Hepatocyte (in vitro differentiated cells): ENCODE measurements around the gene SNX24. TPM values are rescaled to one million over a fixed set of nuclear protein-coding genes. Genes with fewer than 3 reads are reported as not detected.
A peak's percentile ranks its signal among the peaks of the same experiment; 100 is the strongest.

ENCODE experiments used
- DNase-seq: peaks from one replicate; pipeline ENCODE4 v3.0.0-alpha.2; 2016; ENCODE audit warnings: low spot score
- H2AFZ ChIP-seq: fragments of 200-600 bp; sonication (generic); 2 replicates; pipeline ENCODE4 v1.6.0; 2016; ENCODE audit warnings: antibody characterized with exemption, mild to moderate bottlenecking
- H3K27ac ChIP-seq: fragments of 200-600 bp; sonication (generic); 2 replicates; pipeline ENCODE4 v1.5.1; 2016; ENCODE audit warnings: mild to moderate bottlenecking
- H3K27me3 ChIP-seq: fragments of 200-600 bp; sonication (generic); 2 replicates; pipeline ENCODE4 v1.6.1; 2016
- H3K36me3 ChIP-seq: fragments of 200-600 bp; sonication (generic); replicated peaks from 2 replicates; pipeline ENCODE4 v1.5.1; 2016; ENCODE audit warnings: low read depth; ENCODE audit not compliant: insufficient read depth
- H3K4me1 ChIP-seq: fragments of 200-600 bp; sonication (generic); 2 replicates; pipeline ENCODE4 v1.5.1; 2016; ENCODE audit warnings: mild to moderate bottlenecking, moderate library complexity; ENCODE audit not compliant: insufficient read depth
- H3K4me2 ChIP-seq: fragments of 200-600 bp; sonication (generic); 2 replicates; pipeline ENCODE4 v1.6.0; 2016
- H3K4me3 ChIP-seq: fragments of 200-600 bp; sonication (generic); 2 replicates; pipeline ENCODE4 v1.5.1; 2016; ENCODE audit warnings: mild to moderate bottlenecking
- H3K79me2 ChIP-seq: fragments of 200-600 bp; sonication (generic); 2 replicates; pipeline ENCODE4 v1.6.0; 2017; ENCODE audit warnings: mild to moderate bottlenecking
- H3K9me2 ChIP-seq: fragments of 200-600 bp; sonication (generic); replicated peaks from 2 replicates; pipeline ENCODE4 v1.6.0; 2017; ENCODE audit warnings: mild to moderate bottlenecking; ENCODE audit not compliant: insufficient read depth
- H3K9me3 ChIP-seq: fragments of 200-600 bp; sonication (generic); 2 replicates; pipeline ENCODE4 v1.5.1; 2016; ENCODE audit warnings: low read depth, mild to moderate bottlenecking
- H4K20me1 ChIP-seq: fragments of 200-600 bp; sonication (generic); 2 replicates; pipeline ENCODE4 v1.6.0; 2016; ENCODE audit warnings: mild to moderate bottlenecking; ENCODE audit not compliant: insufficient read depth, poor library complexity, severe bottlenecking
- EZH2 ChIP-seq: fragments of 200-600 bp; sonication (generic); IDR thresholded peaks from 2 replicates; pipeline ENCODE4 v1.6.1; 2016; ENCODE audit warnings: antibody characterized with exemption, mild to moderate bottlenecking, borderline replicate concordance
- EZH2phosphoT487 ChIP-seq: fragments of 200-600 bp; sonication (generic); IDR thresholded peaks from one replicate; pipeline ENCODE4 v1.6.1; 2018; ENCODE audit warnings: antibody characterized with exemption, mild to moderate bottlenecking, low read depth, moderate library complexity; ENCODE audit not compliant: unreplicated experiment, severe bottlenecking
- WGBS: methylation state at CpG from one replicate; pipeline ENCODE4 v1.1.6; 2016; ENCODE audit warnings: low lambda C conversion rate; ENCODE audit errors: missing lambda C conversion rate; 5-methylcytosine and 5-hydroxymethylcytosine counted together
- polyA plus RNA-seq: library from polyadenylated mRNA; unstranded; fragments of >200 nt; fragmentation: Nextera tagmentation; extraction: Ambion mirVana; gene quantifications from 2 replicates; pipeline ENCODE4 v1.2.1, GENCODE V29; 2016
- total RNA-seq: library from RNA; depleted of rRNA; stranded (reverse); fragments of >200 nt; gene quantifications from 2 replicates; pipeline ENCODE4 v1.2.3, GENCODE V29; 2014
- TF ChIP-seq, protein P1 (sequence below): fragments of 200-600 bp; sonication (generic); IDR thresholded peaks from 2 replicates; pipeline ENCODE4 v1.5.1; 2016; ENCODE audit warnings: antibody characterized with exemption, mild to moderate bottlenecking; ENCODE audit not compliant: poor library complexity

SNX24 gene
- total and polyA plus RNA-seq, 2 experiments from 2014 or later = 28.8 to 38.2 TPM

- no peaks in the 10 kb centered on the region for H3K4me1 ChIP-seq
- no peak overlapping the region for H3K4me3 ChIP-seq
- no peaks in the 10 kb centered on the region for H4K20me1 ChIP-seq
- 89% methylated on average over 3 of the region's 3 CpGs for WGBS
- no peak overlapping the region for H3K27ac ChIP-seq
- H3K4me2 ChIP-seq = no peak overlapping the region
- no peaks in the 10 kb centered on the region for H3K9me2 ChIP-seq
- DNase-seq = no peak
- TF ChIP-seq EZH2phosphoT487 (no peak), EZH2 (no peak)
- TF ChIP-seq, protein P1, sequence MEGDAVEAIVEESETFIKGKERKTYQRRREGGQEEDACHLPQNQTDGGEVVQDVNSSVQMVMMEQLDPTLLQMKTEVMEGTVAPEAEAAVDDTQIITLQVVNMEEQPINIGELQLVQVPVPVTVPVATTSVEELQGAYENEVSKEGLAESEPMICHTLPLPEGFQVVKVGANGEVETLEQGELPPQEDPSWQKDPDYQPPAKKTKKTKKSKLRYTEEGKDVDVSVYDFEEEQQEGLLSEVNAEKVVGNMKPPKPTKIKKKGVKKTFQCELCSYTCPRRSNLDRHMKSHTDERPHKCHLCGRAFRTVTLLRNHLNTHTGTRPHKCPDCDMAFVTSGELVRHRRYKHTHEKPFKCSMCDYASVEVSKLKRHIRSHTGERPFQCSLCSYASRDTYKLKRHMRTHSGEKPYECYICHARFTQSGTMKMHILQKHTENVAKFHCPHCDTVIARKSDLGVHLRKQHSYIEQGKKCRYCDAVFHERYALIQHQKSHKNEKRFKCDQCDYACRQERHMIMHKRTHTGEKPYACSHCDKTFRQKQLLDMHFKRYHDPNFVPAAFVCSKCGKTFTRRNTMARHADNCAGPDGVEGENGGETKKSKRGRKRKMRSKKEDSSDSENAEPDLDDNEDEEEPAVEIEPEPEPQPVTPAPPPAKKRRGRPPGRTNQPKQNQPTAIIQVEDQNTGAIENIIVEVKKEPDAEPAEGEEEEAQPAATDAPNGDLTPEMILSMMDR = no peak
- no peaks in the 10 kb centered on the region for H3K27me3 ChIP-seq
- no peaks in the 10 kb centered on the region for H3K79me2 ChIP-seq
- H3K9me3 ChIP-seq = no peaks in the 10 kb centered on the region
- H3K36me3 ChIP-seq = no peaks in the 10 kb centered on the region
- no peak overlapping the region for H2AFZ ChIP-seq
These were observed 150.7 kb downstream of the SNX24 start for GRCh38 chr5:122996091-122996490.

DNA sequence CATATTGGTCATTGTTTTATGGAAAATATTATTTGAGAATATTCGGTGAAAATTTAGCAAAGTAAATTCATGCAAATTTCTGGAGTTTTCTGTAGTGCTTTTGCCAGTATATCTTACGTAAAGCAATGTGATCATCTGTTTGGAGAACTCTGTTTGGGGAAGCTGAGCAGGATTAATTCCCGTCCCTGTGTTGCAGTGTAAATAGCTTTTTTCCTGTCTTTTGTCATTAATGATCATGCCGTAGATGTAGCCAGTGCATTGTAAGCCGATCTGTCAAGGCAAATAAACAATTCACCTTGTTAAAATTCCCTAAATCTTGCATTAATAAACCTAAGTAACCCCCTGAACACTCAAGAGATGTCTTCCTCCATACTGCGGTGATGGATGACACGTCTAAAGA is 151.9 kb downstream of the SNX24 start:
- Histone ChIP-seq H3K9me2 (no peaks in the 10 kb centered on the region), H3K27me3 (no peaks in the 10 kb centered on the region), H3K4me2 (no peak overlapping the region), H3K27ac (no peak overlapping the region), H3K36me3 (no peaks in the 10 kb centered on the region), H2AFZ (no peak overlapping the region), H3K4me1 (no peaks in the 10 kb centered on the region), H4K20me1 (no peaks in the 10 kb centered on the region), H3K79me2 (no peaks in the 10 kb centered on the region), H3K9me3 (no peaks in the 10 kb centered on the region), H3K4me3 (no peak overlapping the region)
- DNase-seq = no peak
- 36% methylated on average over 7 of the region's 7 CpGs for WGBS
- TF ChIP-seq, protein P1 = no peak
- no peak for TF ChIP-seq EZH2phosphoT487
- no peak for TF ChIP-seq EZH2

GRCh38 chr5:122999947-123000563 is 154.6 kb downstream of the SNX24 start:
- H3K27me3 ChIP-seq = no peaks in the 10 kb centered on the region
- whole genome bisulfite sequencing = 55% methylated on average over 10 of the region's 10 CpGs
- peak; percentile 32 for DNase-seq
- H3K4me3 ChIP-seq = no peak overlapping the region
- H3K9me3 ChIP-seq = no peaks in the 10 kb centered on the region
- H3K36me3 ChIP-seq = no peaks in the 10 kb centered on the region
- H3K27ac ChIP-seq = no peak overlapping the region
- H4K20me1 ChIP-seq = no peaks in the 10 kb centered on the region
- H2AFZ ChIP-seq = no peak overlapping the region
- no peaks in the 10 kb centered on the region for H3K79me2 ChIP-seq
- H3K4me2 ChIP-seq = no peak overlapping the region
- no peaks in the 10 kb centered on the region for H3K9me2 ChIP-seq
- H3K4me1 ChIP-seq = no peaks in the 10 kb centered on the region
- TF ChIP-seq EZH2phosphoT487 (no peak), EZH2 (no peak)
- TF ChIP-seq, protein P1 = peak; percentile 25

DNA sequence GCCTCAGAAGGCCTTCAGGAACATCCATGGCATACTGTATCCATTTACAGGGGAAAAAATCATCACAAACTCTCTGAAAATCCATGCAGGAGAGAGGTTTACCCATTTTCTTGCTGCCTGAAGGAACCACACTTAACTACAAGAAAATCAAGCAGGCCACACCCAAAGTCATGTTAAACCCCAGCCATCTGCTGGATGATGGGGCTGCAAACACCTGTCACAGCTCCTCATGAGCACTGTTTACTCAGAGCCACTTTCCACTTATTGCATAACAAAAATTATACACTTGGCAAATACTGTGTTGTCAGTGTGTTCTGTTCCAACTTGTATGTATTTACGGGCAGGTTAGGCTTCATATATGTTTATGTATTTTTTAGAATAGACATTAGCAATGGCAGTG is 155.3 kb downstream of the SNX24 start:
- WGBS = 72% methylated on average over 1 of the region's 1 CpG
- H3K36me3 ChIP-seq = no peaks in the 10 kb centered on the region
- no peak overlapping the region for H3K27ac ChIP-seq
- no peaks in the 10 kb centered on the region for H3K4me1 ChIP-seq
- DNase-seq = no peak
- no peaks in the 10 kb centered on the region for H4K20me1 ChIP-seq
- TF ChIP-seq, protein P1 = no peak
- TF ChIP-seq EZH2phosphoT487 = no peak
- no peak for TF ChIP-seq EZH2
- no peaks in the 10 kb centered on the region for H3K9me2 ChIP-seq
- H3K4me3 ChIP-seq = no peak overlapping the region
- no peaks in the 10 kb centered on the region for H3K9me3 ChIP-seq
- H3K27me3 ChIP-seq = no peaks in the 10 kb centered on the region
- no peak overlapping the region for H2AFZ ChIP-seq
- no peak overlapping the region for H3K4me2 ChIP-seq
- H3K79me2 ChIP-seq = no peaks in the 10 kb centered on the region
